HG03159 (cell line): ENCODE data around the gene TRAPPC10.
"Not testable (repeated sequence)": the region's sequence is repeated elsewhere in the genome, so short reads cannot be mapped to it uniquely, and the experiment has no call there.

ENCODE experiments used
- ATAC-seq: cut with Tn5 transposase; IDR thresholded peaks from one replicate; pipeline ENCODE4 v1.9.1; 2021; ENCODE audit warnings: mild to moderate bottlenecking, moderate library complexity; ENCODE audit not compliant: unreplicated experiment

Gene TRAPPC10

DNA sequence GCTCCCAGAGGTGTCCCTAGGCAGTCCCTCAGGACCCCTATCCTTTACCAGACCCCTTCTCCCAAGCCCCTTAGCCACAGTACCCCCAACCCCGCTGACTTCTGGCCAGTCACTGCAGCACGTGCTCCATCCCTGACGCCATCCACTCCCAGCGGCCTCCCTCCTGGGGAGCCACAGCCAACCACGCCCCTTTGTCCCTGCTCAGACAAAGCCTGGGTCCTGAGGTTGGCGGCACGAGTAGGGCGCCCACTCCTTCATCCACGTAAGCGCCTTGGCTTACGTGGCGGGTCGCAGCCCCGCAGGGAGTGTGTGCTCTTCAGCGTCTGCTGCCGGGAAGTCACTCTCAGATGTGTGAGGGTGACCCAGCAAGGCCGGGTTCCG lies 128.4 kb downstream of the TRAPPC10 start:
- ATAC-seq, result not testable (repeated sequence)

DNA sequence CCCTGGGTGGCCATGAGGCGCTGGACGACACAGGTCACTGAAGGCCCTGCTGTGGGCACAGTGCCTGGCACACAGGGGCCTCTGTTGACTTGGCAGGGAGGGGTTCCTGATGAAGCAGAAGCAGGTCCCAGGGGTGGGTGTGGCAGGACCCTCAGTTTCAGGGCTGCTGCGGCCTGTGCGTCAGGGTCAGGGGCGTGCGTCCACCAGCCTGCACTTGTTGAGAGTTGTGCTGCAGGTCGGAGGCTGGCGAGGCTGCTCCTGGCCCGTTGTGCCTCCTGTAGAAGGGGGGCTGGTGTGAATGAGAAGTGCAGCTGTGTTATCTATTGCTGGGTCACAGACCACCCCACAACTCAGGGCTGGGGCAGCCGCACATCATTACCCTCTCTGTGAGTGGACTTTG lies 130.4 kb downstream of the TRAPPC10 start:
- ATAC-seq, result not testable (repeated sequence)

DNA sequence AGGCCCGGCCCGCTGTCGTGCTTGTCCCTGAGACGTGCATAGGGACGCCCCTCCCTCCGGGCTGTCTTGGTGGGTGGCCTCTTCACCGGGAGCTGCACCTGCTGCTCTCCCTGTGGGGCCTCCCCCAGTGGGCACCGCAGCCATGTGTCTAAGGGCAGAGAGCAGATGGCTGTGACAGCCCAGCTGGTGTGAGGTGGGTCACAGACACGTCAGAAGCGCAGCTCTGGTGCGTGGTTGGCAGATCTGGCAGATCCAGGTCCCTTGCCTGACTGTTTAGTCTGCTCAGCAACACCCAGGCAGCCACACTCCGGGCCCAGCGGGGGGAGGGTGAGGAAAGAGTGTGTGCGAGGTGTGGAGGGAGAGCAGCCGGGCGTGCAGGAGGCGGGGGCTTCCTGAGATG lies 131.3 kb downstream of the TRAPPC10 start:
- ATAC-seq, result peak; percentile 44

DNA sequence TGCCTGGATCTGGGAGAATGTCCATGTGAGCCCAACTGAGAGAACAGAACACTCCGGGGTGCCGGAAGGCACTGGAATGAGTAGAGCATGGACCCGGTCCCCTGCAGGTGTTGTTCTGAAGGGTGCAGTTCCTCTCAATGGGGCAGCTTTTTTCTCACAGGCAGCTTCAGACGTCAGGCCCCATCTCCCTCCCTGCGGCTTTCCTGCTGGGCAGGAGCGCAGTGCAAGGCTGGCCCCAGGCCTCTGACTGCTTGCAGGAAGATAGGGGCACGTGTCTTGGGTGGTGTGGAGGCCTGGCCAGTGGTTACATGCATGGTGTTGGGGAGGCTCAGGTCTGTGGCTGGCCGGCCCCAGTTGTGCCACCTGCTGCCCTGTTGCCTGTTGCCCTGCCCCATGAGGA lies 131.9 kb downstream of the TRAPPC10 start:
- ATAC-seq, result not testable (repeated sequence)

DNA sequence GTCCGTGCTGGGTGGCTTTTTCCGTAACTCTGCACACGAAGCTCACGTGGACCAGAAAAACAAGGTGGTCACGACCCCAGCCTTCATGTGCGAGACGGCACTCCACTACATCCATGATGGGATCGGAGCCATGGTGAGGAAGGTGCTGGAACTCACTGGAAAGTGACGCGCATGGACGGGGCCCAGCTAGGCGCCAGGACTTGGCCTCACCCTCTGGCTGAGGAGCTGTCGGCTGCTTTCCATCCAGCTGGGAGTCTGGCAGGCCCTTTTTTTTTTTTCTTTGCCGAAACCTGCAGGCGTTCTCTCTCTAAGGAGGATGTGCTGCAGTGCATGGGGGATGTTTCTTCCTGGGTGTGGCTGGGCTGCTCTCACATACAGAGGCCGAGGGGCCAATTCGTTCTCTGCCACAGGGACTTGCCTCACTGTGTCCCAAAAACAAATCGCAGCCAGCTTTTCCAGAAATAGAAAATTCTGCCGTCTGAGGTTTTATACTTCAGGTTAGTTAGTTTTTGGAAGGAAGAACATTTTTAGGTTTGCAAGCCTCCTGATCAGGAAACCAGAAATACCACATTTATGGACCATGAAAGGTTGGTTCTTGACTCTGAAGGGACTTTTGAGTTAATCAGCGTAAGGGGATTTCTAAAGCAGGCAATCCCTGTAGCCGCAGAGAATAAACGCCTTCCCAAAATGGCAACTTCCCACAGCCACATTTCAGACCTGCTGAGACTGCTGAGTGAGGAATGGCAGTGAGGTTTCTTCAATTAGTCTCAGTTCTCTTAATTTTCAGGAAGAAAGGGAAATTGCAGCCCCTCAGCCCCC lies 132.9 kb downstream of the TRAPPC10 start:
- not testable (repeated sequence) for ATAC-seq

DNA sequence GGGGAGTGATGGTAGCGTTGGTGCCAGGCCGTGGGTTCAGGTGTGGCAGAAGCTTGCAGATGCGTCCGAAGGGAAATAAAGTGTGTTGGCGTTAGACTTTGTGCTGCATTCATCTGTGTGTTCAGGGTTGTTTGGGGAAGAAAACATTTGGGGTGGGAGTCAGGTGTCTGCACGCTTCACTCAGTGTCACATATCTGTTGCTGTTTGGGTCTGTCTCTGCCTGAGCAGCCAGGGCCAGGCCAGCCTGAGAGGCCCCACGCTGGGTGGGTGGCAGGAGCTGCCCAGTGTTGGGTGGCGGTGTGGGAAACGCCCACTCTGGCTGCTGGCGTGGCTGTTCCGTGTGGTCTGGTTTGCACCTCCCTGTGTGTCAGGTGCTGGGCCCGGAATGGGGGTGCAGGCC lies 133.5 kb downstream of the TRAPPC10 start:
- ATAC-seq, result not testable (repeated sequence)

DNA sequence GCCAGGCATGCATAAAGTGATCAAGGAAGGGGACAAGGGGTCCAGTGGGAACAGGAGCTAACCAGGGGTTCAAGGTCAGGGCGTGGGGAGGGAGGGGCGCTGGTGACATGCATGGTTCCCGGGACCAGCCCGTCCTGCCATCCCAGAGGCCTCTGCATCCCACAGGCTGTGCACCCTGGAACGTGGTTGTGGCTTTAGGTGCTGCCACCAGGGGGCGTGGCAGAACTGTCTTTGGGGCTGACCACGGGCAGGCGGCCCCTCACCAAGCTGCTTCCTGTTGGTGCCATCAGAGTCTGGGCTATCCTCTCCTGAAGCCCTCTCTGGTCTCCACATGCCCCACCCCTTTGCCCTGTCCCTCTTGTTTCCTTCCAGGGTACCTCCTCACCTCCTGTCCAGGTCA lies 135.0 kb downstream of the TRAPPC10 start:
- ATAC-seq, result not testable (repeated sequence)

DNA sequence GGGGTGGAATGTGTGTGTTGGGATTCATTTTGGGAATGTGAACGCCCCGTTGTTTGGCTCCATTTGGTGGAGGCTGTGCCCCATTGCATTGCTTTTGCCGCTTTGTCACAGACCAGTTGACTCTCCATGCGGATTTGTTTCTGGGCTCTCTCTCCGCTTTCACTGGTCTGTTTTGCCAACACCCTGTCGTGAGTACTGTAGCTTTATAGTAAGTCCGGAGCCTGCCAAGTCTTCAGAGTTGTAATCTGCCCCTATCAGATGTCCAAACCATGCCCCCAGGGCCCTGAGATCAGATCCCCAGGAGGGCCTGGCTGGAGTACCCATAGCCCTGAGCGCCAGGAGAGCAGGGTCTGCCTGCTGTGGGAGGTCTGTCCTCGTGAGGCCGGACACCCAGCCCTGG lies 138.1 kb downstream of the TRAPPC10 start:
- not testable (repeated sequence) for ATAC-seq

DNA sequence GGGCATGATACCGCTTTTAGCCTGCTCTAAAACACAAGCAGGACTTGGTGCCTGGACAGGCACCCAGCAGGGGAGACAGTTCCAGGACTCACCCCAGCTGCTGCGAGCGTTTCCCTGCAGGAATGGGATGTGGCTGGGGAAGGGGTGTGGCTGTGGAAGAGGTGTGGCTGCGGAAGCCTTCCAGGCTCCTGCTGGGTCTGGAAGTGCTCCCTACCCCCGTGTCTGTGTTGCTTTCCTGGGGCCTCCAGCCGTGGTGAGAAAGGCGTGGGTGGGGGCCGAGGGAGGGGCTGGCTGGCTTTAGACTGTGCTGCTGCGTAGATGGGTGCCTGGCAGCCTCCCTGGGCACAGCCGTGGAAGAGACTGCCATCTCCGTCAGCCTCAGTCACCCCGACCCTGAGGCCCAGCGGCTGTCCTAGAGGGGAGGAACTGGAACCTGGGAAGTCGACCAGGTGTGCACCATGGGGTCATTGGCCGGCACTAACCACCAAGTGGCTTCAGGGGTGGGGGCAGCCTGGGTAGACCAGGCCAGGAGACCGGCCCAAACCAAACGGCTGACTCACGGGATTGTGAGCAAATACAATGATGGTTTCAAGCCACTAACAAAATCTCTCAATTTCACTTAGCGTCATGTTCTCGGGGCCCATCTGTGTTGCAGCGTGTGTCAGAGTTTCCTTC lies 141.2 kb downstream of the TRAPPC10 start:
- ATAC-seq, result not testable (repeated sequence)

DNA sequence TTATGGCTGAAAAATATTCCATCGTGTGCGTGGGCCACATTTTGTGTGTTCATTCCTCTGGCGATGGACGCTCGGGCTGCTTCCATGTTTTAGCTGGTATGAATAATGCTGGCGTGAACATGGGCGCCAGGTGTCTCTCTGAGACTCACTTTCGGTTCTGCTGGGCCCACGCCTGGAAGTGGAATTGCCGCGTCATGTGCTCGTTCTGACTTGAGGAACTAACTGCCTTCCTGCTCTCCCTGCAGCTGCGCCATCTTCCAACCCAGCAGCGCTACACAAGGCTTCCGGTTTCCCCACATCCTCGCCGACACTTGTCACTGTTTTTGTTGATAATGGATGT lies 141.8 kb downstream of the TRAPPC10 start:
- not testable (repeated sequence) for ATAC-seq

DNA sequence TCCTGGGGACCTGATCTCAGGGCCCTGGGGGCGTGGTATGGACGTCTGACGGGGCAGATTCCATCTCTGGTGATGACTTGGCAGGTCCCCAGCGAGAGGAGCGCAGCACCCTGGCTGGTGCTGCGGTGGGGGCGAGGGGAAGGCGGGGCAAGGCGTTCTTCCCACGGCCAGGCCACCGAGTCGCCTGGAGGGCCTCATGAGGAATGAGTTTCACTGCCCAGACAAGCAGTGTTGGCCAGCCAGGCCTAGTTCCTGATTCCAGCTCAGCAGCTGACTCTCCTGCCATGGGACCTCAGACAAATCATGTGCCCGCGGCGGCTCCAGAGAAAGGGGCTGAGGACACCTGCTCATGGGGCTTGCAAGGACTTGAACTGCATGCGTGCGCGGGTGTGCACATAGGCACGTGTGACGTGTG lies 142.7 kb downstream of the TRAPPC10 start:
- ATAC-seq, result not testable (repeated sequence)

DNA sequence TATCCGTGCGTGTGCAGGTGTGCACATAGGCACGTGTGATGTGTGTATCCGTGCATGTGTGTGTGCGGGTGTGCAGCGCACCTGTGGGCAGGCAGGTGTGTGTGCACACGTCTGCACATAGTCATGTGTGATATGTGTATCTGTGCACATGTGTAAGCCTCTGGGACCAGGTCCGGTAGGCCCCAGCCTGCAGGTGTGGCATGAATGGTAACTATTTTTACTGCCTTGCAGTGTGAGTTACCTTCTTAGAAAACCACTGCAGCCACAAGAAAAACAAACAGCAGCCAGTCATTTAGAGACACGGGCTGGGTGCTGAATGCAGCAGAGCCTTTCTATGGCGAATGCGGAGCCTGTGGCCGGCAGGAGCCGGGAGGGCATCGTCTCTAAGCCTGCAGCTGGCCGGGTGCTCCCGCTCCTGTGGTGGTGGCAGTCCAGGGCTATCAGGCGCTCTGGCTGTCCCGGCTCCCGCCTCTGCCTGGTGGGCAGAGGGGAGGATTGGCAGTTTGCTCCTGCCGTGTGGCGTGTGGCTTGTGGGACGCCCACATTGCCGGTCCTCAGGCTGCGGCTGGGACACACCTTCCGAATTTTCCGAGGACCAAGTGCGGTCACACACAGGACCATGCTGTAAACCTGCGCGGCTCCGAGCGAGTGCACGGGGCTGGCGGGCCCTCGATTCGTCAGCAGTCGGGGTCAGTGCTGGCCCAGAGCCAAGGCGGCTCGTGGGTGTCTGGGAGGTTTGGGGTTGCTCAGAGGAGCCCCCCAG lies 143.3 kb downstream of the TRAPPC10 start:
- not testable (repeated sequence) for ATAC-seq

DNA sequence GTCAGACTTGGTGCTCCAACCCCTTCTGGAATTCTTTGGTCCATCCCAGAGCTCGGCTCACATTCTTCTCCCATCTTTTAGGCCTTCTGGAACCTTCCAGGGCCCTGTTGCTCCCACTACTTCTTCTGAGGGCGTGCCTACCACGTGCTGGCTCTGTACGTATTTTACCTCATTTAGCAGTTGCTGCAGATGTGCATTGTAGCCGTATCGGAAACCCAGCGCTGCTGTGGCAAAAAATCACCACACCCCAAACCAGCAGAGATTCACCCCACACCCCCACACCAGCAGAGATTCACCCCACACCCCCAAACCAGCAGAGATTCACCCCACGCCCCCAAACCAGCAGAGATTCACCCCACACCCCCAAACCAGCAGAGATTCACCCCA lies 143.9 kb downstream of the TRAPPC10 start:
- not testable (repeated sequence) for ATAC-seq
